Natural killer cell (primary cell): ENCODE measurements around the gene EHMT1. TPM values are rescaled to one million over a fixed set of nuclear protein-coding genes. Genes with fewer than 3 reads are reported as not detected.

Experiments
- ATAC-seq, 3 donors: fragments of 150-1000 bp in 2 of 3; fragments of 200-7000 bp in 1 of 3; cut with Tn5 transposase; 1 replicate in 1 of 3; 2 replicates in 2 of 3; pipeline ENCODE4 v1.10.0; 2021; ENCODE audit warnings: mild to moderate bottlenecking in 2 of 3, moderate library complexity in 2 of 3
- DNase-seq, 2 donors: peaks; one replicate each; pipeline versions ENCODE4 v3.0.0 to v3.0.0-alpha.2; 2013 to 2021; ENCODE audit warnings: mixed read lengths in 1 of 2
- H3K27ac ChIP-seq: one replicate; pipeline ENCODE4 v1.5.1; 2013; ENCODE audit warnings: mild to moderate bottlenecking, low read length
- H3K27me3 ChIP-seq: one replicate; pipeline ENCODE4 v1.6.1; 2013; ENCODE audit warnings: low read length; ENCODE audit not compliant: control insufficient read depth, insufficient read depth
- H3K36me3 ChIP-seq: one replicate; pipeline ENCODE4 v1.6.1; 2013; ENCODE audit warnings: low read length; ENCODE audit not compliant: control insufficient read depth, insufficient read depth
- H3K4me1 ChIP-seq: one replicate; pipeline ENCODE4 v1.6.1; 2013; ENCODE audit warnings: low read length; ENCODE audit not compliant: control insufficient read depth, insufficient read depth
- H3K4me3 ChIP-seq: one replicate; pipeline ENCODE4 v1.5.1; 2013; ENCODE audit warnings: low read length
- H3K9me3 ChIP-seq: one replicate; pipeline ENCODE4 v1.6.1; 2013; ENCODE audit warnings: low read length; ENCODE audit not compliant: control insufficient read depth, insufficient read depth
- H3K27ac Mint-ChIP-seq, 2 donors: one replicate each; pipeline ENCODE4 v1.8.0; 2022; ENCODE audit warnings: mild to moderate bottlenecking in 2 of 2, mixed read lengths in 2 of 2, moderate library complexity in 1 of 2
- H3K27me3 Mint-ChIP-seq, 2 donors: one replicate each; pipeline ENCODE4 v1.8.0; 2022; ENCODE audit warnings: low read depth in 2 of 2, mixed read lengths in 2 of 2
- H3K36me3 Mint-ChIP-seq: one replicate; pipeline ENCODE4 v1.8.0; 2022; ENCODE audit warnings: mixed read lengths
- H3K4me1 Mint-ChIP-seq, 2 donors: one replicate each; pipeline ENCODE4 v1.8.0; 2022; ENCODE audit warnings: mixed read lengths in 2 of 2
- H3K4me3 Mint-ChIP-seq: one replicate; pipeline ENCODE4 v1.8.0; 2022; ENCODE audit warnings: mild to moderate bottlenecking, moderate library complexity, mixed read lengths
- H3K9me3 Mint-ChIP-seq, 2 donors: one replicate each; pipeline ENCODE4 v1.8.0; 2022; ENCODE audit warnings: mixed read lengths in 2 of 2
- WGBS: methylation state at CpG from one replicate; pipeline ENCODE4 v1.1.7; 2013; ENCODE audit warnings: missing lambda C conversion rate; ENCODE audit not compliant: insufficient coverage; 5-methylcytosine and 5-hydroxymethylcytosine counted together
- intact Hi-C: fragments of 100-400 bp; cut with micrococcal nuclease; formaldehyde crosslinking; loops from one replicate; pipeline ENCODE4 v1.14.2; 2022
- total RNA-seq, 4 donors: library from RNA; stranded (reverse); fragments of 120-200 nt in 1 of 4; gene quantifications; one replicate each; pipeline versions ENCODE4 v1.2.3 to v1.2.4, GENCODE V29; 2013 to 2022
- TF ChIP-seq, protein P1 (sequence below): fragments of 200-600 bp; IDR thresholded peaks from one replicate; pipeline ENCODE4 v1.8.0; 2022; ENCODE audit warnings: antibody characterized with exemption

EHMT1 gene
- total RNA-seq, 3 donors from 2014 or later (not counting 1 experiment from before 2014, with no cell fraction given), result 173 to 200 (median 176) TPM

DNA sequence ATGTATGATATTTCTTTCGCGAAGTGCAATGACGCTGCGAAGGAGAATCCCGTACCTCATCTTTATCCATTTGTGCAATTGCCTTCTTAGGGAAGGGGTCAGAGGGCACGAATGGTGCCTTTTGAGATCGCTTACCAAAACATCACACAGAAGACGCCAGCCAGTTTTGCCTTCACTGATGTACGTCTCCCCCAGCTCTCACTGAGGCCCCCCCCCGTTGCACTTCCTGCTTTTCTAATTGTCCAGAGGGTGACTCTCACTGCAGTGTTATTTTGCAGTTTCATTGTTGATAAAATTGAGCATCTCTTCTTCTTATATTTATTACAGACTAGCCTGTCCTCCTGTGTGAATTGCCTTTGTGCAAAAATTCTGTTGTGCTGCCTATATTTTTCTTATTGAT, 219.8 kb downstream of the EHMT1 start:
- Mint-ChIP-seq H3K9me3 (no peaks in the 10 kb centered on the region), H3K27me3 (no peaks in the 10 kb centered on the region), H3K27ac (no peak overlapping the region), H3K4me3 (no peak overlapping the region), H3K4me1 (peaks cover 5% of the 10 kb centered on the region in 2 donors), H3K36me3 (peaks cover 8% of the 10 kb centered on the region)
- intact Hi-C loops, result no loop called here
- Histone ChIP-seq H3K4me3 (no peak overlapping the region), H3K27me3 (no peaks in the 10 kb centered on the region), H3K4me1 (no peaks in the 10 kb centered on the region), H3K36me3 (peaks cover 21% of the 10 kb centered on the region), H3K27ac (no peak overlapping the region), H3K9me3 (no peaks in the 10 kb centered on the region)
- WGBS, result 99% methylated on average over 9 of the region's 10 CpGs
- ATAC-seq, result no peak
- TF ChIP-seq, protein P1, sequence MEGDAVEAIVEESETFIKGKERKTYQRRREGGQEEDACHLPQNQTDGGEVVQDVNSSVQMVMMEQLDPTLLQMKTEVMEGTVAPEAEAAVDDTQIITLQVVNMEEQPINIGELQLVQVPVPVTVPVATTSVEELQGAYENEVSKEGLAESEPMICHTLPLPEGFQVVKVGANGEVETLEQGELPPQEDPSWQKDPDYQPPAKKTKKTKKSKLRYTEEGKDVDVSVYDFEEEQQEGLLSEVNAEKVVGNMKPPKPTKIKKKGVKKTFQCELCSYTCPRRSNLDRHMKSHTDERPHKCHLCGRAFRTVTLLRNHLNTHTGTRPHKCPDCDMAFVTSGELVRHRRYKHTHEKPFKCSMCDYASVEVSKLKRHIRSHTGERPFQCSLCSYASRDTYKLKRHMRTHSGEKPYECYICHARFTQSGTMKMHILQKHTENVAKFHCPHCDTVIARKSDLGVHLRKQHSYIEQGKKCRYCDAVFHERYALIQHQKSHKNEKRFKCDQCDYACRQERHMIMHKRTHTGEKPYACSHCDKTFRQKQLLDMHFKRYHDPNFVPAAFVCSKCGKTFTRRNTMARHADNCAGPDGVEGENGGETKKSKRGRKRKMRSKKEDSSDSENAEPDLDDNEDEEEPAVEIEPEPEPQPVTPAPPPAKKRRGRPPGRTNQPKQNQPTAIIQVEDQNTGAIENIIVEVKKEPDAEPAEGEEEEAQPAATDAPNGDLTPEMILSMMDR, result no peak
- DNase-seq, result no peak

DNA sequence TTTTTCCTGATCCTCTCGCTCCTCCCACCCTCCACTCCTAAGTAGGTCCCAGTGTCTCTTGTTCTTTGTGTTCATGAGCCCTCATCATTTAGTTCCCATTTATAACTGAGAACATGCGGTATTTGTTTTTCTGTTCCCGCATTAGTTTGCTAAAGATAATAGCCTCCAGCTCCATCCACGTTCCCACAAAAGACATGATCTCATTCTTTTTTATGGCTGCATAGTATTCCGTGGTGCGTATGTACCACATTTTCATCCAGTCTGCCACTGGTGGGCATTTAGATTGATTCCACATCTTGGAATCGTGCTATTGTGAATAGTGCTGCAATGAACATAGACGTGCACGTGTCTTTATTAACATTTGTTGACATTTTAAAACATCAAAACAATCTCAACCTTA, 224.6 kb downstream of the EHMT1 start:
- Mint-ChIP-seq H3K27ac (no peak overlapping the region), H3K27me3 (no peaks in the 10 kb centered on the region), H3K4me1 (no peaks in the 10 kb centered on the region), H3K4me3 (no peak overlapping the region), H3K36me3 (peaks cover 8% of the 10 kb centered on the region), H3K9me3 (no peaks in the 10 kb centered on the region)
- Histone ChIP-seq H3K27ac (no peak overlapping the region), H3K27me3 (no peaks in the 10 kb centered on the region), H3K36me3 (no peaks in the 10 kb centered on the region), H3K4me3 (no peak overlapping the region), H3K9me3 (no peaks in the 10 kb centered on the region), H3K4me1 (no peaks in the 10 kb centered on the region)
- DNase-seq (no peak), ATAC-seq (no peak)
- WGBS, result 81% methylated on average over 9 of the region's 9 CpGs
- TF ChIP-seq, protein P1, result no peak
- intact Hi-C loops, result no loop called here

DNA sequence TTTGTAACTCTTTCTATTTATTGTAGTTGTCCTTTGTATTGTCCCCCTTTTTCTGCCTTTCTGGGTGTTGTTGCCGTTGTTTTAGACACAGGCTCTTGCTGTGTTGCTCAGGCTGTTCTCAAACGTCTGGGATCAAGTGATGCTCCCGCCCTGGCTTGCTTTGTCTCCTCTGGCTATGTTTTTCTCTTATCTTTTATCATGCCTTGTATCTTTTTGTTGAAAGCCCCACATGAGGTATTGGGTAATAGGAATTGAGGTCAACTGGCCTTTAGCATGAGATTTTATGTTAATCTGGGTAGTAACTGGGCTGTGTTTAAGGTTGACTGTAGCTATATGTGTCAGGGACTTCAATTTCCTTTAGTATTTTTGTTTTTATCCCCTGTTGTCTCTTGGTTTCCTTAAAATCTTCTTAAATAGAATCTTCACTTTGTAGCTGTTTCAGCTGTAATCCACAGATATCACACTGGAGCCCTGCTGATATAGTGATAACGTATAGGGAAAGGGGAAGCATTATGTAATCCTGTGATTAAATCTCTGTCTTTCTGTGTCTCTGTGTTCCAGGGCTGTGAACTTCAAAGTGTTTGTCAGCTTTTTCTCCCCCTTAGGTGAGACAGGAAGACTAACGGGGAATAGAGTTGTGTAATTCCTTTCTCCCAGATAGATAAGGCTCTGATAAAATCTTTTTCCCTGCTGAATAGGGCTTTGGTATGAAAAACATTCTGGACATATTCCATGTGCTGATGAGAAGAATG, 232.9 kb downstream of the EHMT1 start:
- H3K9me3 ChIP-seq, result peaks cover 19% of the 10 kb centered on the region
- Mint-ChIP-seq H3K36me3 (peaks cover 26% of the 10 kb centered on the region), H3K27me3 (no peaks in the 10 kb centered on the region), H3K9me3 (peaks cover 8 to 14% of the 10 kb centered on the region in 2 donors), H3K4me1 (no peaks in the 10 kb centered on the region), H3K27ac (no peak overlapping the region), H3K4me3 (no peak overlapping the region)
- no peaks in the 10 kb centered on the region for H3K36me3 ChIP-seq
- H3K4me1 ChIP-seq, result no peaks in the 10 kb centered on the region
- H3K27me3 ChIP-seq, result no peaks in the 10 kb centered on the region
- intact Hi-C loops, result no loop called here
- H3K27ac ChIP-seq, result no peak overlapping the region
- no peak overlapping the region for H3K4me3 ChIP-seq
- DNase-seq (no peak), ATAC-seq (no peak)
- WGBS, result 78% methylated on average over 5 of the region's 5 CpGs
- TF ChIP-seq, protein P1, result no peak
